Upper lobe of left lung (tissue), 6 donors: ENCODE measurements around the gene MYO9A. TPM values are rescaled to one million over a fixed set of nuclear protein-coding genes. Genes with fewer than 3 reads are reported as not detected.

Source experiments
- ATAC-seq, 2 donors: fragments of 200-7000 bp; cut with Tn5 transposase; one replicate each; pipeline ENCODE4 v1.9.1; 2022; ENCODE audit warnings: mild to moderate bottlenecking in 2 of 2, moderate library complexity in 2 of 2; ENCODE audit not compliant: low FRiP score in 2 of 2
- DNase-seq, 2 donors: peaks; one replicate each; pipeline ENCODE4 v3.0.0-alpha.2; 2019 to 2020
- H3K27ac ChIP-seq, 4 donors: fragments of 200-600 bp; sonication (generic); one replicate each; pipeline ENCODE4 v1.5.1; 2016 to 2019
- H3K27me3 ChIP-seq, 4 donors: fragments of 200-600 bp; sonication (generic); one replicate each; pipeline ENCODE4 v1.5.1; 2017 to 2019
- H3K36me3 ChIP-seq, 4 donors: fragments of 200-600 bp; sonication (generic); one replicate each; pipeline ENCODE4 v1.5.1; 2016 to 2019
- H3K4me1 ChIP-seq, 4 donors: fragments of 200-600 bp; sonication (generic); one replicate each; pipeline ENCODE4 v1.5.1; 2018 to 2019
- H3K4me3 ChIP-seq, 4 donors: fragments of 200-600 bp; sonication (generic); one replicate each; pipeline ENCODE4 v1.5.1; 2017 to 2019; ENCODE audit warnings: mild to moderate bottlenecking in 2 of 4, moderate library complexity in 1 of 4
- H3K9me3 ChIP-seq, 4 donors: fragments of 200-600 bp; sonication (generic); one replicate each; pipeline ENCODE4 v1.5.1; 2018 to 2019
- CTCF ChIP-seq, 6 experiments: fragments of 450-650 bp in 4 of 6; fragments of 200-600 bp in 2 of 6; sonication (generic) in 2 of 6; IDR thresholded peaks; one replicate each; pipeline ENCODE4 v1.5.1; 2016 to 2019; ENCODE audit warnings: antibody characterized with exemption in 6 of 6
- EP300 ChIP-seq, 4 donors: sonication (generic); formaldehyde crosslinking; IDR thresholded peaks; one replicate each; pipeline ENCODE4 v1.5.1; 2017; ENCODE audit warnings: antibody characterized with exemption in 4 of 4, control low read depth in 2 of 4
- POLR2A ChIP-seq, 4 donors: fragments of 450-650 bp; IDR thresholded peaks; one replicate each; pipeline ENCODE4 v1.5.1; 2016 to 2017; ENCODE audit warnings: antibody characterized with exemption in 4 of 4, mild to moderate bottlenecking in 2 of 4
- POLR2AphosphoS5 ChIP-seq, 2 donors: sonication (generic); formaldehyde crosslinking; IDR thresholded peaks; one replicate each; pipeline ENCODE4 v1.5.1; 2017; ENCODE audit warnings: antibody characterized with exemption in 2 of 2
- WGBS, 2 donors: methylation state at CpG; one replicate each; pipeline ENCODE4 v1.1.5; 2017 to 2018; 5-methylcytosine and 5-hydroxymethylcytosine counted together
- total RNA-seq, 6 donors: library from RNA; depleted of rRNA in 4 of 6; stranded (reverse); fragments of >200 nt in 4 of 6; gene quantifications; one replicate each; pipeline versions ENCODE4 v1.1.0 to v1.2.1, GENCODE V29; 2016 to 2021
- donor health status: DM: no; HTN: no; CAD: no; lungs with moderate emphysema.
- donor health status: DM: no; HTN: yes; CAD: no; lungs with severe emphysema.

Gene MYO9A
- total RNA-seq, 6 donors from 2014 or later: 53.2 to 143 (median 76.5) TPM

DNA sequence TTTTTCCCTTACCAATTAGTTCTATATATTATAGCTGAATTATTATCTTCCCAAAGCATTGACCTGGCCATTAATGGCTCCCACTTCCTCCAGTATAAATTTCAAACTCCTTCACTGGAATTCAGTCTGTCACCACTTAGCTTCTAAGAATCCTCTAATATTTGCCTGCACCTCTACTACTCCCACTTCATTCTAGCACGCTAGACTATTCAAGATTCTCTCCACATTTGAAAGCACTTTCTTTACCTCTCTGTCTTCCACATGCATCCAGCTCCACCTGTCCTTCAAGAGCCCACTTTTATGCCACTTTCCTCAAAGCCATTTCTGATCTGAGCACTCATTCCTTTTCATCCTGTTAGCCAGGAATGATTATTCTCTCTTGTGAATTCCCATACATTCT, 15.3 kb upstream of the MYO9A start:
- H3K36me3 ChIP-seq: no peaks in the 10 kb centered on the region
- TF ChIP-seq CTCF (IDR thresholded peaks at IDR 0.05) (no peak), POLR2AphosphoS5 (IDR thresholded peaks at IDR 0.05) (no peak), EP300 (IDR thresholded peaks at IDR 0.05) (no peak), POLR2A (IDR thresholded peaks at IDR 0.05) (no peak)
- DNase-seq (no peak), ATAC-seq (no peak)
- 61 to 86% methylated on average over 1 of the region's 1 CpG for WGBS, 2 donors
- H3K4me1 ChIP-seq: peaks cover 0 to 5% (median 0%) of the 10 kb centered on the region in 4 donors
- no peaks in the 10 kb centered on the region for H3K27me3 ChIP-seq
- H3K4me3 ChIP-seq: no peak overlapping the region
- no peaks in the 10 kb centered on the region for H3K9me3 ChIP-seq
- no peak overlapping the region for H3K27ac ChIP-seq

- no peaks in the 10 kb centered on the region for H3K27me3 ChIP-seq
- no peaks in the 10 kb centered on the region for H3K9me3 ChIP-seq
- TF ChIP-seq POLR2AphosphoS5 (IDR thresholded peaks at IDR 0.05) (no peak), EP300 (IDR thresholded peaks at IDR 0.05) (no peak), CTCF (IDR thresholded peaks at IDR 0.05) (no peak), POLR2A (IDR thresholded peaks at IDR 0.05) (no peak)
- whole genome bisulfite sequencing, 2 donors: 71 to 77% methylated on average over 3 of the region's 3 CpGs
- ATAC-seq: no peak
- H3K27ac ChIP-seq: no peak overlapping the region
- DNase-seq: no peak
- no peaks in the 10 kb centered on the region for H3K36me3 ChIP-seq
- H3K4me1 ChIP-seq: peaks cover 0 to 5% (median 0%) of the 10 kb centered on the region in 4 donors
- no peak overlapping the region for H3K4me3 ChIP-seq
Measured at GRCh38 chr15:72131922-72132321, 14.0 kb upstream of the MYO9A start.

DNA sequence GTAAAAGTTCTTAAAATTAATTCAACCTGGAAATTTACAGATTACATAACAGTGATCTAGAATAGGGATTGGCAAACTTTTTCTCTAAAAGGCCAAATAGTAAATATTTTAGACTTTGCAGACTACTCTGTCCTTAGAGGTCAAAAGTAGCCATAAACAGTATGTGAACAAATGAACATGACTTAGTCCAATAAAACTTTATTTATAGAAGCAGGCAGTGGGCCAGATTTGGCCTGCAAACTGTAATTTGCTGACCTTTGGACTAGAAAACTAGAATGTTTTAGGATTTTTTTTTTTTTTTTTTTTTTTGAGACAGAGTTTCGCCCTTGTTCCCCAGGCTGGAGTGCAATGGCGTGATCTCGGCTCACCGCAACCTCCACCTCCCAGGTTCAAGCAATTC, 12.3 kb upstream of the MYO9A start:
- Histone ChIP-seq H3K4me3 (no peak overlapping the region), H3K9me3 (no peaks in the 10 kb centered on the region), H3K4me1 (peaks cover 0 to 5% (median 0%) of the 10 kb centered on the region in 4 donors), H3K27ac (no peak overlapping the region), H3K27me3 (no peaks in the 10 kb centered on the region), H3K36me3 (no peaks in the 10 kb centered on the region)
- no peak for ATAC-seq
- TF ChIP-seq POLR2A (IDR thresholded peaks at IDR 0.05): no peak
- TF ChIP-seq POLR2AphosphoS5 (IDR thresholded peaks at IDR 0.05): no peak
- no peak for TF ChIP-seq EP300 (IDR thresholded peaks at IDR 0.05)
- no peak for TF ChIP-seq CTCF (IDR thresholded peaks at IDR 0.05)
- DNase-seq: no peak
- WGBS, 2 donors: 95% methylated on average over 4 of the region's 4 CpGs

- Histone ChIP-seq H3K4me3 (no peak overlapping the region), H3K27ac (no peak overlapping the region)
- no peak for ATAC-seq
Measured at GRCh38 chr15:72128359-72128758, 10.4 kb upstream of the MYO9A start.

More at GRCh38 chr15:72128359-72128758, 10.4 kb upstream of the MYO9A start:
- H3K4me1 ChIP-seq: no peaks in the 10 kb centered on the region
- H3K36me3 ChIP-seq: no peaks in the 10 kb centered on the region
- no peaks in the 10 kb centered on the region for H3K27me3 ChIP-seq
- no peaks in the 10 kb centered on the region for H3K9me3 ChIP-seq
- TF ChIP-seq CTCF (IDR thresholded peaks at IDR 0.05) (no peak), POLR2A (IDR thresholded peaks at IDR 0.05) (no peak), EP300 (IDR thresholded peaks at IDR 0.05) (no peak), POLR2AphosphoS5 (IDR thresholded peaks at IDR 0.05) (no peak)
- no peak for DNase-seq
